MCF 10A (cell line): ENCODE data around the gene WWC1. TPM values are rescaled to one million over a fixed set of nuclear protein-coding genes. Genes with fewer than 3 reads are reported as not detected.

Source experiments
- BruUV-seq: library from RNA; stranded (reverse); fragments of 400-500 nt; replicated peaks from 2 replicates; lab custom pipeline; 2021; lab: Mats Ljungman, UMichigan
- CTCF ChIA-PET: fragments of 300-600 bp; sonication (Branson Sonifier 250); formaldehyde crosslinking; extraction: SDS; loops from one replicate; lab custom pipeline; 2021; ENCODE audit warnings: antibody characterized with exemption, inconsistent platforms; lab: Yijun Ruan, JAX
- POLR2A ChIA-PET: fragments of 300-600, 350-650 bp; sonication (Branson Sonifier 250); formaldehyde crosslinking; extraction: SDS; loops from one replicate; lab custom pipeline; 2020; ENCODE audit warnings: antibody characterized with exemption, inconsistent platforms; lab: Yijun Ruan, JAX
- DNase-seq: peaks from one replicate; pipeline ENCODE4 v3.0.0-alpha.2; 2018; ENCODE audit not compliant: unreplicated experiment
- H3K27ac Mint-ChIP-seq: one replicate; pipeline ENCODE4 v1.8.0; 2022; ENCODE audit warnings: mild to moderate bottlenecking, low read depth, mixed read lengths; ENCODE audit not compliant: unreplicated experiment
- H3K27me3 Mint-ChIP-seq: one replicate; pipeline ENCODE4 v1.8.0; 2022; ENCODE audit warnings: mixed read lengths; ENCODE audit not compliant: insufficient read depth, unreplicated experiment
- H3K36me3 Mint-ChIP-seq: one replicate; pipeline ENCODE4 v1.8.0; 2022; ENCODE audit warnings: mild to moderate bottlenecking, moderate library complexity, mixed read lengths; ENCODE audit not compliant: insufficient read depth, unreplicated experiment
- H3K4me1 Mint-ChIP-seq: one replicate; pipeline ENCODE4 v1.8.0; 2022; ENCODE audit warnings: mixed read lengths; ENCODE audit not compliant: insufficient read depth, unreplicated experiment
- H3K4me3 Mint-ChIP-seq: one replicate; pipeline ENCODE4 v1.8.0; 2022; ENCODE audit warnings: mild to moderate bottlenecking, moderate library complexity, mixed read lengths; ENCODE audit not compliant: unreplicated experiment
- H3K9me3 Mint-ChIP-seq: one replicate; pipeline ENCODE4 v1.8.0; 2022; ENCODE audit warnings: mixed read lengths; ENCODE audit not compliant: unreplicated experiment
- CTCF ChIP-seq: fragments of 200-600 bp; IDR thresholded peaks from one replicate; pipeline ENCODE4 v1.8.0; 2022; ENCODE audit warnings: antibody characterized with exemption, mild to moderate bottlenecking; ENCODE audit not compliant: unreplicated experiment
- intact Hi-C: fragments of 100-400 bp; cut with micrococcal nuclease; formaldehyde crosslinking; loops from 2 replicates; pipeline ENCODE4 v1.14.1; 2022
- total RNA-seq: library from RNA; stranded (reverse); gene quantifications from 2 replicates; pipeline ENCODE4 v1.2.3, GENCODE V29; 2022

Gene WWC1
- total RNA-seq, 1 experiment from 2014 or later, result 47.0 TPM

- intact Hi-C loops, result no loop called here
- CTCF ChIA-PET, result interaction anchor here (1.0 to 3.3 kb wide), 4 partner anchors 10 to 92 kb away, joined by 3 to 29 read pairs (median 3); partner anchors contain the start of gene WWC1
- Mint-ChIP-seq H3K27me3 (no peaks in the 10 kb centered on the region), H3K9me3 (peaks cover 7% of the 10 kb centered on the region), H3K27ac (peak overlapping the region; percentile 52), H3K4me1 (peaks cover 32% of the 10 kb centered on the region), H3K36me3 (no peaks in the 10 kb centered on the region), H3K4me3 (no peak overlapping the region)
- no peak for DNase-seq
- TF ChIP-seq CTCF, result no peak
- no TSS peak for BruUV-seq
- POLR2A ChIA-PET, result interaction anchor here (0.6 to 4.1 kb wide), 2 partner anchors 55 to 70 kb away, joined by 3 to 14 read pairs; partner anchors contain the start of gene WWC1
These were observed 70.8 kb downstream of the WWC1 start for GRCh38 chr5:168362097-168362885.

GRCh38 chr5:168364151-168364661 is 72.8 kb downstream of the WWC1 start:
- Mint-ChIP-seq H3K36me3 (no peaks in the 10 kb centered on the region), H3K27me3 (no peaks in the 10 kb centered on the region), H3K9me3 (peaks cover 7% of the 10 kb centered on the region), H3K27ac (peak overlapping the region; percentile 35), H3K4me3 (no peak overlapping the region), H3K4me1 (peaks cover 32% of the 10 kb centered on the region)
- ChIA-PET POLR2A (interaction anchor here (0.9 to 5.9 kb wide), 13 partner anchors 10 to 722 kb away, joined by 3 to 32 read pairs (median 5); partner anchors contain the start of gene WWC1), CTCF (interaction anchor here (0.5 to 4.2 kb wide), 29 partner anchors 10 to 782 kb away, joined by 3 to 29 read pairs (median 4); partner anchors contain the start of genes RARS1 and WWC1)
- BruUV-seq, result no TSS peak
- peak; percentile 58 for DNase-seq
- intact Hi-C loops, result loop anchor here (2.0 kb wide), 1 partner anchor 73 kb away; the partner anchor contains the start of gene WWC1
- TF ChIP-seq CTCF, result no peak

GRCh38 chr5:168364750-168365550 is 73.5 kb downstream of the WWC1 start:
- BruUV-seq, result no TSS peak
- intact Hi-C loops, result loop anchor here (1.0 to 5.0 kb wide), 3 partner anchors 42 to 96 kb away; partner anchors contain the start of gene WWC1
- H3K4me1 Mint-ChIP-seq, result peaks cover 32% of the 10 kb centered on the region
- H3K36me3 Mint-ChIP-seq, result no peaks in the 10 kb centered on the region
- ChIA-PET CTCF (interaction anchor here (0.5 to 4.2 kb wide), 36 partner anchors 9 to 782 kb away, joined by 3 to 29 read pairs (median 4); partner anchors contain the start of genes RARS1 and WWC1), POLR2A (interaction anchor here (0.9 to 5.9 kb wide), 15 partner anchors 11 to 722 kb away, joined by 3 to 32 read pairs (median 4); partner anchors contain the start of gene WWC1)
- peak; percentile 84 for DNase-seq
- no peaks in the 10 kb centered on the region for H3K27me3 Mint-ChIP-seq
- H3K4me3 Mint-ChIP-seq, result peak overlapping the region; percentile 20
- H3K27ac Mint-ChIP-seq, result peak overlapping the region; percentile 35
- H3K9me3 Mint-ChIP-seq, result peaks cover 7% of the 10 kb centered on the region
- TF ChIP-seq CTCF, result no peak
